GM19438 (cell line): ENCODE data around the gene FAM3C.

Experiments used
- ATAC-seq: cut with Tn5 transposase; IDR thresholded peaks from one replicate; pipeline ENCODE4 v1.9.1; 2021; ENCODE audit warnings: low read depth; ENCODE audit not compliant: unreplicated experiment

The FAM3C gene

GRCh38 chr7:121383235-121383910 lies 12.7 kb downstream of the FAM3C start:
- no peak for ATAC-seq

- ATAC-seq: no peak
Observed at GRCh38 chr7:121382473-121382872, 13.6 kb downstream of the FAM3C start.

GRCh38 chr7:121379930-121380329 lies 16.2 kb downstream of the FAM3C start:
- no peak for ATAC-seq

GRCh38 chr7:121376979-121377378 lies 19.1 kb downstream of the FAM3C start:
- ATAC-seq: no peak

- no peak for ATAC-seq
Observed at GRCh38 chr7:121373177-121373576, 22.9 kb downstream of the FAM3C start.

GRCh38 chr7:121372376-121373010 lies 23.6 kb downstream of the FAM3C start:
- ATAC-seq: peak; percentile 82

- ATAC-seq: no peak
Observed at GRCh38 chr7:121371883-121372282, 24.2 kb downstream of the FAM3C start.

- no peak for ATAC-seq
Observed at GRCh38 chr7:121371367-121371766, 24.7 kb downstream of the FAM3C start.

GRCh38 chr7:121369462-121369861 lies 26.6 kb downstream of the FAM3C start:
- peak; percentile 55 for ATAC-seq

- no peak for ATAC-seq
Observed at GRCh38 chr7:121366852-121367431, 29.2 kb downstream of the FAM3C start.

GRCh38 chr7:121360564-121360963 lies 35.5 kb downstream of the FAM3C start:
- ATAC-seq: no peak

- no peak for ATAC-seq
Observed at GRCh38 chr7:121355574-121355973, 40.5 kb downstream of the FAM3C start.

GRCh38 chr7:121352323-121352722 lies 43.8 kb downstream of the FAM3C start:
- ATAC-seq: no peak

GRCh38 chr7:121351682-121352081 lies 44.4 kb downstream of the FAM3C start:
- no peak for ATAC-seq

GRCh38 chr7:121344497-121344896 lies 51.6 kb downstream of the FAM3C start:
- no peak for ATAC-seq

- no peak for ATAC-seq
Observed at GRCh38 chr7:121344093-121344492, 52.0 kb downstream of the FAM3C start.

GRCh38 chr7:121343302-121343701 lies 52.8 kb downstream of the FAM3C start:
- no peak for ATAC-seq

- ATAC-seq: no peak
Observed at GRCh38 chr7:121342631-121343030, 53.5 kb downstream of the FAM3C start.

GRCh38 chr7:121341933-121342332 lies 54.2 kb downstream of the FAM3C start:
- no peak for ATAC-seq

- no peak for ATAC-seq
Observed at GRCh38 chr7:121339082-121339481, 57.0 kb downstream of the FAM3C start.

GRCh38 chr7:121337398-121337797 lies 58.7 kb downstream of the FAM3C start:
- ATAC-seq: peak; percentile 66

- ATAC-seq: no peak
Observed at GRCh38 chr7:121336579-121336978, 59.5 kb downstream of the FAM3C start.
